ENCODE results near the gene SIGLEC6.

The SIGLEC6 gene

GRCh38 chr19:51531349-51532315 lies at the start of gene SIGLEC6:
SIGLEC6 (minus strand) TSS chr19:51531670; CDS start chr19:51531648, 22 bp downstream.
- DNase-seq (ENCODE audit: low read depth) = no peak

GRCh38 chr19:51576850-51577249 lies 45.4 kb upstream of the SIGLEC6 start:
- no peak for DNase-seq (ENCODE audit: low read depth)

GRCh38 chr19:51573331-51573730 lies 41.9 kb upstream of the SIGLEC6 start:
- DNase-seq (ENCODE audit: low read depth) = no peak

GRCh38 chr19:51572908-51573307 lies 41.4 kb upstream of the SIGLEC6 start:
- DNase-seq (ENCODE audit: low read depth) = peak; percentile 59

- no peak for DNase-seq (ENCODE audit: low read depth)
These were observed 40.9 kb upstream of the SIGLEC6 start for GRCh38 chr19:51572410-51572809.

- no peak for DNase-seq (ENCODE audit: low read depth)
These were observed 40.1 kb upstream of the SIGLEC6 start for GRCh38 chr19:51571599-51571998.

- DNase-seq (ENCODE audit: low read depth) = peak; percentile 87
These were observed 39.6 kb upstream of the SIGLEC6 start, which contains the start of gene ZNF175 for GRCh38 chr19:51570962-51571575. ZNF175 (plus strand) TSS chr19:51571283; CDS start chr19:51573330, 2,047 bp downstream.

GRCh38 chr19:51568456-51568855 lies 37.0 kb upstream of the SIGLEC6 start:
- DNase-seq (ENCODE audit: low read depth) = no peak

- no peak for DNase-seq (ENCODE audit: low read depth)
These were observed 36.1 kb upstream of the SIGLEC6 start for GRCh38 chr19:51567583-51567982.

GRCh38 chr19:51566489-51567100 lies 35.1 kb upstream of the SIGLEC6 start:
- no peak for DNase-seq (ENCODE audit: low read depth)

GRCh38 chr19:51565583-51565982 lies 34.1 kb upstream of the SIGLEC6 start:
- no peak for DNase-seq (ENCODE audit: low read depth)

- no peak for DNase-seq (ENCODE audit: low read depth)
These were observed 33.3 kb upstream of the SIGLEC6 start for GRCh38 chr19:51564791-51565190.

GRCh38 chr19:51560339-51560738 lies 28.9 kb upstream of the SIGLEC6 start:
- DNase-seq (ENCODE audit: low read depth) = no peak

GRCh38 chr19:51559240-51559639 lies 27.8 kb upstream of the SIGLEC6 start:
- DNase-seq (ENCODE audit: low read depth) = no peak

GRCh38 chr19:51552996-51553725 lies 21.7 kb upstream of the SIGLEC6 start:
- no peak for DNase-seq (ENCODE audit: low read depth)

- DNase-seq (ENCODE audit: low read depth) = no peak
These were observed 21.1 kb upstream of the SIGLEC6 start for GRCh38 chr19:51552608-51552995.

- DNase-seq (ENCODE audit: low read depth) = no peak
These were observed 20.4 kb upstream of the SIGLEC6 start for GRCh38 chr19:51551673-51552432.

GRCh38 chr19:51550848-51551672 lies 19.6 kb upstream of the SIGLEC6 start:
- no peak for DNase-seq (ENCODE audit: low read depth)

- no peak for DNase-seq (ENCODE audit: low read depth)
These were observed 18.3 kb upstream of the SIGLEC6 start for GRCh38 chr19:51549533-51550324.

Measured in GM04503 (cell line).